K562 (cell line): ENCODE results near the gene ZNF428. TPM values are rescaled to one million over a fixed set of nuclear protein-coding genes. Genes with fewer than 3 reads are reported as not detected.

Source experiments
- ARID4B ChIP-seq: sonication (generic); formaldehyde crosslinking; IDR thresholded peaks from 2 replicates; pipeline ENCODE4 v1.8.0; 2022; ENCODE audit warnings: mild to moderate bottlenecking, missing genetic modification reagents
- GABPB1 ChIP-seq: sonication (generic); formaldehyde crosslinking; IDR thresholded peaks from 2 replicates; pipeline ENCODE4 v1.8.0; 2022; ENCODE audit warnings: mild to moderate bottlenecking, missing genetic modification reagents
- MTA2 ChIP-seq: fragments of 450-650 bp; IDR thresholded peaks from 2 replicates; pipeline ENCODE4 v1.6.1; 2016; ENCODE audit warnings: low read depth
- NCOA1 ChIP-seq: fragments of 450-650 bp; IDR thresholded peaks from 2 replicates; pipeline ENCODE4 v1.6.1; 2016; ENCODE audit warnings: low read depth
- PYGO2 ChIP-seq: fragments of 450-650 bp; IDR thresholded peaks from 2 replicates; pipeline ENCODE4 v1.6.1; 2016; ENCODE audit warnings: mild to moderate bottlenecking, missing genetic modification characterization, moderate library complexity, missing compliant biosample characterization
- RERE ChIP-seq: sonication (generic); formaldehyde crosslinking; IDR thresholded peaks from 2 replicates; pipeline ENCODE4 v1.8.0; 2023; ENCODE audit warnings: missing genetic modification reagents, mild to moderate bottlenecking, borderline replicate concordance
- SAFB2 ChIP-seq: fragments of 200-400 bp; formaldehyde crosslinking; IDR thresholded peaks from 2 replicates; pipeline ENCODE4 v1.6.1; 2018; ENCODE audit warnings: borderline replicate concordance, low read length, low read depth, moderate library complexity; ENCODE audit not compliant: severe bottlenecking
- SETDB1 ChIP-seq: IDR thresholded peaks from one replicate; pipeline ENCODE4 v1.6.1; 2012; ENCODE audit warnings: low read length, control low read depth, inconsistent platforms
- SRSF7 ChIP-seq: fragments of 200-400 bp; formaldehyde crosslinking; optimal IDR thresholded peaks from 2 replicates; pipeline ENCODE3; 2017; ENCODE audit warnings: mild to moderate bottlenecking, low read depth, low read length
- THAP7 ChIP-seq: fragments of 250-450 bp; sonication (Bioruptor Pico); IDR thresholded peaks from 2 replicates; pipeline ENCODE4 v1.5.0; 2021
- ZBTB2 ChIP-seq: fragments of 450-650 bp; IDR thresholded peaks from 2 replicates; pipeline ENCODE4 v1.6.1; 2016; ENCODE audit warnings: antibody characterized with exemption
- ZNF280B ChIP-seq: fragments of 250-450 bp; sonication (Bioruptor Pico); IDR thresholded peaks from 2 replicates; pipeline ENCODE4 v1.5.1; 2021; ENCODE audit warnings: mild to moderate bottlenecking
- ZNF76 ChIP-seq: fragments of 250-450 bp; sonication (Bioruptor Pico); IDR thresholded peaks from 2 replicates; pipeline ENCODE4 v1.4.0; 2020; ENCODE audit warnings: mild to moderate bottlenecking, moderate library complexity, borderline replicate concordance
- polyA plus RNA-seq, 8 experiments: library from polyadenylated mRNA; depleted of rRNA in 4 of 8; stranded (reverse) in 5 of 8; unstranded in 3 of 8; fragments of >200 nt; fragmentation: Nextera tagmentation in 2 of 8; fragmentation: Illumina TruSeq in 1 of 8; extraction: Ambion mirVana in 2 of 8; extraction: Trizol in 1 of 8; gene quantifications; 2 replicates each; pipeline versions ENCODE4 v1.2.1 to v1.2.3, GENCODE V29; 2011 to 2014; ENCODE audit warnings: inconsistent platforms in 1 of 8, missing spikeins in 1 of 8
- total RNA-seq, 7 experiments: library from RNA; depleted of rRNA in 6 of 7; stranded (reverse); fragments of >200 nt in 6 of 7; fragmentation: Illumina TruSeq in 2 of 7; extraction: Trizol in 2 of 7; gene quantifications; 2 replicates each; pipeline versions ENCODE4 v1.2.1 to v1.2.3, GENCODE V29; 2011 to 2021; ENCODE audit warnings: low replicate concordance in 1 of 7

Gene ZNF428
- total and polyA plus RNA-seq, 9 of the 15 experiments (the other 6 are each of a cell fraction or from before 2014, with no cell fraction given), result 0.15 to 85.7 (median 15.9) TPM

- TF ChIP-seq ZBTB2 (peak; percentile 100), SAFB2 (no peak), GABPB1 (peak; percentile 73; the same call in 1 of the 2 replicates), RERE (CRISPR knock-in tag) (no peak), MTA2 (no peak), NCOA1 (no peak), PYGO2 (tag) (no peak), ZNF76 (CRISPR knock-in tag) (no peak), SETDB1 (no peak), SRSF7 (no peak), ARID4B (peak; percentile 14; the same call in 1 of the 2 replicates), ZNF280B (no peak), THAP7 (CRISPR knock-in tag) (no peak)
Measured at GRCh38 chr19:43595999-43596841, 23.2 kb downstream of the ZNF428 start, which contains the start of the genes IRGQ and ZNF576 (continued).
